Suppressor macrophage (primary cell): ENCODE data around the gene GORASP1.

Experiments used
- DNase-seq, 4 experiments: peaks; one replicate each; pipeline ENCODE4 v3.0.0-alpha.2; 2020 to 2022

The GORASP1 gene

GRCh38 chr3:39125841-39126500, 18.5 kb upstream of the GORASP1 start:
- DNase-seq: no peak

GRCh38 chr3:39124876-39125840, 17.7 kb upstream of the GORASP1 start:
- DNase-seq: no peak

GRCh38 chr3:39122813-39123212, 15.4 kb upstream of the GORASP1 start:
- DNase-seq: no peak

GRCh38 chr3:39121621-39122020, 14.2 kb upstream of the GORASP1 start:
- DNase-seq: peak in 1 of 4 experiments; percentile 15

- no peak for DNase-seq
Measured at GRCh38 chr3:39118931-39119660, 11.7 kb upstream of the GORASP1 start.

- no peak for DNase-seq
Measured at GRCh38 chr3:39118079-39118478, 10.7 kb upstream of the GORASP1 start.

GRCh38 chr3:39115870-39116269, 8.4 kb upstream of the GORASP1 start:
- DNase-seq: no peak

GRCh38 chr3:39114456-39114855, 7.0 kb upstream of the GORASP1 start:
- DNase-seq: no peak

GRCh38 chr3:39113291-39113690, 5.9 kb upstream of the GORASP1 start:
- no peak for DNase-seq

GRCh38 chr3:39112535-39112934, 5.1 kb upstream of the GORASP1 start:
- DNase-seq: no peak

- DNase-seq: no peak
Measured at GRCh38 chr3:39112113-39112512, 4.7 kb upstream of the GORASP1 start.

- DNase-seq: no peak
Measured at GRCh38 chr3:39110041-39110639, 2.7 kb upstream of the GORASP1 start.

GRCh38 chr3:39109086-39109485, 1.7 kb upstream of the GORASP1 start:
- DNase-seq: no peak

- peak; percentile 51 to 76 (median 68) for DNase-seq
Measured at GRCh38 chr3:39108200-39108710, 828 bp upstream of the GORASP1 start.

- peak; percentile 52 to 77 (median 60) for DNase-seq
Measured at GRCh38 chr3:39106851-39107387, 508 bp downstream of the GORASP1 start.

- DNase-seq: peak in 1 of 4 experiments; percentile 7
Measured at GRCh38 chr3:39106281-39106811, 1.1 kb downstream of the GORASP1 start.

- no peak for DNase-seq
Measured at GRCh38 chr3:39105687-39106063, 1.8 kb downstream of the GORASP1 start.

GRCh38 chr3:39104961-39105686, 2.3 kb downstream of the GORASP1 start:
- DNase-seq: no peak

GRCh38 chr3:39103791-39104552, 3.5 kb downstream of the GORASP1 start:
- DNase-seq: no peak

GRCh38 chr3:39103324-39103693, 4.1 kb downstream of the GORASP1 start:
- DNase-seq: peak in 1 of 4 experiments; percentile 10
